ENCODE data around the gene PPM1L.

DNA sequence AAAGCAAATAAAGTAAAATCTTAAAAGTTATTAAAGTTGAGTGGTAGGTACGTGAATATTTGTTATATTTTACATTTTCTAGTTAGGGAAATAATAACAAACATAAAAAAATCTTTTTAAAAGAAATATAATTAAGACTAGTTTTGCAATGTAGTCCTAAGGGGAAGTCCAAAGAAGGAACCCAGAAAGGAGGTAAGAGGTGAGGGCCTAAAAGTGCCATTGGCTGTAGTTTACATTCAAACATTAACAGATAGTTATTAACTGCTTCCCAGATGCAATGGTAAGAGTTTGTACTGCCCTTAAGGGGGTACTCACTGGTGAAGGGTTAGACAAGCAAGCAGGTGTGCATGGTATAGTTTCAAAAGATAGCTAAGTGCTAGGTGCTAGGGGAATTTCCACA lies 269.9 kb downstream of the PPM1L start:
- no peak for TF ChIP-seq POLR2A (IDR thresholded peaks at IDR 0.05)
- TF ChIP-seq, protein P1, sequence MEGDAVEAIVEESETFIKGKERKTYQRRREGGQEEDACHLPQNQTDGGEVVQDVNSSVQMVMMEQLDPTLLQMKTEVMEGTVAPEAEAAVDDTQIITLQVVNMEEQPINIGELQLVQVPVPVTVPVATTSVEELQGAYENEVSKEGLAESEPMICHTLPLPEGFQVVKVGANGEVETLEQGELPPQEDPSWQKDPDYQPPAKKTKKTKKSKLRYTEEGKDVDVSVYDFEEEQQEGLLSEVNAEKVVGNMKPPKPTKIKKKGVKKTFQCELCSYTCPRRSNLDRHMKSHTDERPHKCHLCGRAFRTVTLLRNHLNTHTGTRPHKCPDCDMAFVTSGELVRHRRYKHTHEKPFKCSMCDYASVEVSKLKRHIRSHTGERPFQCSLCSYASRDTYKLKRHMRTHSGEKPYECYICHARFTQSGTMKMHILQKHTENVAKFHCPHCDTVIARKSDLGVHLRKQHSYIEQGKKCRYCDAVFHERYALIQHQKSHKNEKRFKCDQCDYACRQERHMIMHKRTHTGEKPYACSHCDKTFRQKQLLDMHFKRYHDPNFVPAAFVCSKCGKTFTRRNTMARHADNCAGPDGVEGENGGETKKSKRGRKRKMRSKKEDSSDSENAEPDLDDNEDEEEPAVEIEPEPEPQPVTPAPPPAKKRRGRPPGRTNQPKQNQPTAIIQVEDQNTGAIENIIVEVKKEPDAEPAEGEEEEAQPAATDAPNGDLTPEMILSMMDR (IDR thresholded peaks at IDR 0.05): no peak
